Amniotic epithelial cell (primary cell): ENCODE measurements around the gene CMIP.

Experiments
- DNase-seq: peaks from one replicate; pipeline ENCODE4 v3.0.0-alpha.2; 2010; ENCODE audit warnings: low read depth

CMIP gene

DNA sequence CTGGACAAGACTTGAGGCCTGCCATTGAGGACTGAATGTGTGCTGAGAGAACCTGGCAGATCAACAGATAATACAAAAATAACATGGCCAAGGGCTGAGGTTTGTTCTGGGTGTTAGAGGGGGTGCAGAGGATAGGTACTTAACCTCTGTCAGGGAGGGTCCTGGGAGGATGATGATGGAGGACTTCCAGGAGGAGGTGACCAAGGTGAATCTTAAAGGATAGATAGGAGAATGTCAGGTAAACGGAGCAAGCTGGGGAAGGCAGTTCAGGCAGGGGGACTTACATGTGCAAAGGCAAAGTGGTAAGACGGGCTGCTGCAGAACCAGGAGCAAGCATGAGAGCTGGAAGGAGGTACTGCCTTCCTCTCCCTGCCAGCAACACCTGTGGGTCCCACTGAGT, 214.6 kb downstream of the CMIP start:
- DNase-seq = no peak

DNA sequence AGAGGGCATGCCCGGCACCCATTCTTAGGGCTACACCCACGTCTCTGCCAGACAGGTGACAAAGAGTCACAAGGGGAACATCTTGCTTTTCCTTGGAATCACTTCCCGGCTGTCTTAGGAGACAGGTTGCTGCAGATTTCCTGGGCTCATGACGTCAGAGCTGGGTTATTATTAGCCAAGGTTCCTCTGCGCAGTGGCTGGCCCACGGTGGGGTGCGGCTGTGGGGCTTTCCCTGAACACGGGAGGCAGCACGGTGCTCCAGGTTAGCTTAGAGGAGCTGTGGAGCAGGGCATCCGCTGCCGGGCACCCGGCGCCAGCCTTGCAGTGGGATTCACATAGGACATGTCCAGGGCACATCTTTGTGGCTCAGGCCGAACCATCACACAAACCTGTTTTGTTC, 216.5 kb downstream of the CMIP start:
- DNase-seq = peak; percentile 39

DNA sequence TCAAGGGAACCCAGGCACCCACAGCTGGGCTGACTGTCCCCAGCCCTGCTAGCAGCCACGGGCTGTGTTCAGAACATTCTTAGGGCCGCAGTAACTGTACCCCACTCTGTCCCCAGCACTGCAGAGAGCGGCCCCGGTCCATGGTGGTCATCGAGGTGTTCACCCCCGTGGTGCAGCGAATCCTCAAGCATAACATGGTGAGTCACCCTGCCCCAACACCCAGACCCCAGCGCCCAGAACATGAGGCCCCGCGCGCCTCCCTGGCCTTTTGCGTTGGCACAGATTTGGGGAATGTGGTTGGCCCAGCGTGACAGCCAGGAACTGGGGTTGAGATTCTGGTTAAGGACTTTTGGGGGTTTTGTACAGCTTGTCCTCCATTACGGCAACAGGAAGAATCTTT, 219.5 kb downstream of the CMIP start:
- no peak for DNase-seq

GRCh38 chr16:81665588-81665987, 221.0 kb downstream of the CMIP start:
- DNase-seq = no peak

DNA sequence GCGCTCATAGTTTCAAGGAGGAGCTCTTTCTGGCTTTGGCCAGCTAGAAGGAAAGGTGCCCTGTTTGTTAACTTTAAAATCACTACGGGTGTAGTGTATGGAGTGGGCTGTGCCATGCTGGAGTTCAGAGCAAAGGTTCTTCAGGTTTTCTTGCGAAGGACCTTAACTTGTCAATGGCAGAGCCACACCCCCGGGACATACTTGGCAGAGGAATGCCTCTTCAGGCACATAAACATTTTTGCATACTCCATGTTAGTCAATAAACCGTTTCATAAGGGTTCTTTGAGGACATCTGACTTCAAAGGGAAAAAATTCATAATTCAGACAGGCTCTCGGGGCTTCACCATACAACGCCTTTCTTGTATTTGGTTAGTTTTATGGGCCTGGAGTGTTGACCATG, 221.5 kb downstream of the CMIP start:
- DNase-seq = no peak

DNA sequence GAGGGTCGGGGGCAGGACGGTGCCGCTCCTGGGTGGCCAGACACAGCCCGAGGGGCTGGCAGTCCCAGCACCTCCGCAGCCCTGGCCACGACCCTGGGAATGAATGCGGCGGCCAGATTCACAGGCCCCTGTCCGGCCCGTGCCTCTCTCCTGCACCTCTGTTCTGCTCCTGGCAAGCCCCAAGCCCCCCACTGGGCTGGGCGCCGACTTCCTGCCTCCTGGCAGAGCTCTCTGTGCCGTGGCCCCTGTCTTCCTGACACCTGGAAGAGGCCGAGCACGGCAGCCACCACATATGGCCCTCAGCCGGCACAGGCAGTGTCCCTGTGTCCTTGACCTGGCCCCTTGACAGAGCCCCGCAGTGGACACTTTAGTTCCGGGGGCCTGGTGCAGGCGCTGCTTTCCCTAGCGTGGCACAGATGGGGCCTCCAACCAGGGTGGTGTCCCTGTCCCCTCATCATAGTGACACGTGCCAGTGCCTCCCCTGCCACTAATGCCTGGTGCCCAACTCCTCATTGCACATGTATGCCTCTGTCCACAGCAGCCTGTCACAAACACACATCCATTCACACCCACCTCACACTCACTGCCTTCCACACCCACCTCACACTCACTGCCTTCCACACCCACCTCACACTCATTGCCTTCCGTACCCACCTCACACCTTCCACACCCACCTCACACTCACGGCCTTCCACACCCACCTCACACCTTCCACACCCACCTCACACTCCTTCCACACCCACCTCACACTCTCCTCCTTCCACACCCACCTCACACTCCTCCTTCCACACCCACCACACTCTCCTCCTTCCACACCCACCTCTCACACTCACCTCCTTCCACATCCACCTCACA, 223.9 kb downstream of the CMIP start:
- no peak for DNase-seq

- DNase-seq = no peak
These were observed 225.1 kb downstream of the CMIP start for GRCh38 chr16:81669473-81670350.

- DNase-seq = no peak
These were observed 227.4 kb downstream of the CMIP start for GRCh38 chr16:81671738-81672597.

- no peak for DNase-seq
These were observed 228.8 kb downstream of the CMIP start for GRCh38 chr16:81673432-81673831.

DNA sequence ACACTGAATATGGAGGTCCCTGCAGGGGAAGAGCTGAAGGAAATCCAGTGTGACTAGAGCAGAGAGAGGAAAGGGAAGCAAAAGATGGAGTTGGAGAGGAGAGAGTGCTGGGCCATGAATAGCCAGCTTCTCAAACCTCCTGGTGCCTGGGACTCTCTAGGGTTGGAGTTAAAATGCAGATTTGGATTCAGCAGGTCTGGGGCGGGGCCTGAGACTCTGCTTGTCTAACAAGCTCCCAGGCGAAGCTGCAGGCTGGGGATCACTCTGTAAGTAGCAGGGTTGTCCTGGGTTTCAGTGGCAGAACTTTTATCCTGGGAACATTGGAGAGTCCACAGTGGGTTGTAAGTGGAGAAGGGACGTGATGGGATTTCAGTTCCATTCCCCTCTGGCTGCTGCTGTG, 231.1 kb downstream of the CMIP start:
- DNase-seq = no peak

GRCh38 chr16:81676066-81676882, 231.7 kb downstream of the CMIP start:
- DNase-seq = no peak

- DNase-seq = no peak
These were observed 232.5 kb downstream of the CMIP start for GRCh38 chr16:81676883-81677737.

DNA sequence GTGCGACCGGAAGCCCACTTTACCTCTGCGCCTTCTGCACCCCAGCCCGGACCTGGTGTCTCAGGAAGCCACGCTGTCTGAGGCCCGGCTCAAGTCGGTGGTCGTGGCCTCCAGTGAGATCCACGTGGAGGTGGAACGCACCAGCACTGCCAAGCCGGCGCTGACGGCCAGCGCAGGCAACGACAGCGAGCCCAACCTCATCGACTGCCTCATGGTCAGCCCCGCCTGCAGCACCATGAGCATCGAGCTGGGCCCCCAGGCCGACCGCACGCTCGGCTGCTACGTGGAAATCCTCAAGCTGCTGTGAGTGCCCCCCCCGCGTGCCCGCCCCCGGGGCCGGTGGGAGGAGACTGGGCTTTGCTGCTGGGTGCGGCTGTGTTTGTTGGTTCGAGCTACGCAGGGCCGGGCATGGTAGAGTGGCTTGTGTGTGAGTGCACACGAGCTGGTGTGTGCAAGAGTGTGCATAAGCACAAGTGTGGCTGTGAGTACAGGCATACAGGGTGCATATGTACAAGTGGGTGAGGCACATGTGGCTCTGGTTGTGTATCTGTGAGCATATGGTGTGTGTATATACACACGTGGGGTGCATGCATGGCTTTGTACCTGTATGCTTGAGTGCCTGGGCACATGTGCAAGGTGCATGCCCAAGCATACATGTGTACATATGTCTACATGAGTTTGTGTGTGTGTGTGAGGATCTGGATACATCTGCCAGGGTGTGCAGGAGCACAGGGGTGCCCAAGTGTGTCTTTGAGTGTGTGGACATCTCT, 233.9 kb downstream of the CMIP start:
- DNase-seq = no peak

GRCh38 chr16:81679721-81680430, 235.3 kb downstream of the CMIP start:
- no peak for DNase-seq

GRCh38 chr16:81680444-81681275, 236.1 kb downstream of the CMIP start:
- DNase-seq = no peak

DNA sequence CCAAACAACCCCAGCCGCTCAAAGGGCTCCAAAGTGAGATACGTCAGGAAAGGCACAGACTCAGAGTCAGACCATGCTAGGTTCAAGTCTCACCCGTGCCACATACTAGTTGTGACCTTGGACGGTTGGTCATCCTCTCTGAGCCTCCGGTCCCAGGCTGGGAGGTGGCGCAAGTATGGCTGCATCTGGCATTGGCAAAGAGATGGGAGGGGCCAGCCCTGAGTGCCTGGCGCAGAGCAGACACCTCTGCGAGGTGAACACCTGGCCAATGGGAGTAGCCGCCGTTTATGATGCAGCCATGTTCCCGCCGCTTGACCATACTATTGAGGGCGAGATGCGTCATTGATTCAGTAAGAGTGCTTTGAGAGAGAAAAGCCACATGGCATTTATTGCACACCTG, 236.7 kb downstream of the CMIP start:
- DNase-seq = no peak

GRCh38 chr16:81684242-81684837, 239.7 kb downstream of the CMIP start:
- no peak for DNase-seq

DNA sequence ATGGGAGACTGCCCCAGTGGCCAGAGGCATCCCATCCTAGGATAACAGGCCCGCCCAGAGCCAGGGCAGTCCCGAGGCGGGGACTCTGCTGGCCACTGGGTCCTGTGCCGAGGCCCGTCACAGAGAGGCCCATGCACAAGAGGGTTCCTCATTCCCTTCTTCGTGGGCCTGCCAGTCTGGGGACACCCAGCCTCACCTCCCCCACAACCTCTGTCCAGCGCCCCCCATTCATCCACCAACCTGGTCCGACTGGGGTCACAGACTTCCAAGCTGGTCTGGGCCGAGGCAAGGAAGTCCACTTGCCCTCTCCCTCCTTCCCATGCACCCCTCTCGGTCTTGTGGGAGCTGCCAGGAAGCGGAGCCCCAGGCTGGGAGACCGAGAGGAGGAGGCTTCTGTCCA, 240.3 kb downstream of the CMIP start:
- no peak for DNase-seq
